HG03095 (cell line): Measurements from ENCODE around the gene PYGO1.
"Not testable (repeated sequence)": the region's sequence is repeated elsewhere in the genome, so short reads cannot be mapped to it uniquely, and the experiment has no call there.

ENCODE experiments used
- ATAC-seq: cut with Tn5 transposase; IDR thresholded peaks from one replicate; pipeline ENCODE4 v1.9.1; 2021; ENCODE audit warnings: moderate library complexity; ENCODE audit not compliant: unreplicated experiment

PYGO1 gene

DNA sequence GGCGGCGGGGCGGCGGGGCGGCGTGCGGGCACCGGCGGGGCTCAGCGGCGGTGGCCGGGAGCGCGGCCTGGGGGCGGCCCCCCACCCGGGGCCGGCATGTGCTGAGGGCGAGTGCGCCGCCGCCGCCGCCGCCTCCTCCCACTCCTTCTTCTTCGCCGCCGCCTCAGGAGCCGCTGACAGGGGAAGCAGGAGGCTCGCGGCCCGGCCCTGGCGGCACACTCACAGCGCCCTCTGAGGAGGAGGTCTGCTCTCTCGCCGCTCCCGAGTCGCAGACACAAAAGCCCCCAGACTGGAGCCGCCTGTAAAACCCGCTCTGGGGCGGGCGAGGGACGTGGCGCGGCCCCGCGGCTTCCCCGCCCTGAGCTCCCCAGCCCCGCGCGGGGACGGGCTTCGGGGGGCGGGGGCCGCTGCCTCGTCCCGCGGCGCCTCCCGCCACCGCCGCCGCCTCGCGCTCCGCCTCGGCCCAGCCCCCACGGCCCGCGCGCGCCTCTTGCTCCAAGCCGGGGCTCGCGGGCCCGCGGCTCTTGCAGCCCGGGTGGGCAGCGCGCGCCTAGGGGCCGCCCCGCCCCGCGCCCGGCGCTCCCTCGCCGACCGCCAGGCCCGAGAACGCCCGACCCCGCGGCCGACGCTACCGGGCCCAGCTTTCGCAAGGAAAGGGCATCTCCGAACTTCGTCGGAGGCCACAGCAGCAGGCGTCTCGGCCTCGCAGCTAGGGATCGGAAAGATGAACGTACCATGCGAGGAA lies at the start of gene PYGO1:
TSS of gene PYGO1 (minus strand) at position 276 of the 745 bp plus-strand sequence. CDS start 462 bp downstream, outside the sequence.
- ATAC-seq, result no peak

DNA sequence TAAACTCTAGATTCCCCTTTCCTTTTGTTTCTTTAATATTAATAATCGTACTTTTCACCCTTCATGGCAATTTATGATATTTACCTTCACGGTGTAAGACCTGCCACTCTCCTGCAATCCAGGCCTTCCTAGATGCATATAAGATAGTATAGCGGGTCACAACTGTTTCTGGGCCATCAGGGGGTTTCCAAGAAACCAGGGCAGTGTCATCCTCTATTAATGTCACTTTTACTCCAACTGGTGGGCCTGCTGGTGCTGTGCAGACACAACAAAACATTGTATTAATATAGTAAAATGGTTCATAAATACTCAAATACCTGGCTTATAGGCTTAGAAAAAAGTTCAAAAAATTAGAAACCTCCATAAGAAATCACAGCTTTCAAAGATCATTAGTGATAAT lies 48.9 kb upstream of the PYGO1 start:
- ATAC-seq, result no peak

GRCh38 chr15:55633731-55634130 lies 45.6 kb upstream of the PYGO1 start:
- no peak for ATAC-seq

GRCh38 chr15:55632434-55632833 lies 44.3 kb upstream of the PYGO1 start:
- no peak for ATAC-seq

GRCh38 chr15:55630858-55631257 lies 42.7 kb upstream of the PYGO1 start:
- no peak for ATAC-seq

DNA sequence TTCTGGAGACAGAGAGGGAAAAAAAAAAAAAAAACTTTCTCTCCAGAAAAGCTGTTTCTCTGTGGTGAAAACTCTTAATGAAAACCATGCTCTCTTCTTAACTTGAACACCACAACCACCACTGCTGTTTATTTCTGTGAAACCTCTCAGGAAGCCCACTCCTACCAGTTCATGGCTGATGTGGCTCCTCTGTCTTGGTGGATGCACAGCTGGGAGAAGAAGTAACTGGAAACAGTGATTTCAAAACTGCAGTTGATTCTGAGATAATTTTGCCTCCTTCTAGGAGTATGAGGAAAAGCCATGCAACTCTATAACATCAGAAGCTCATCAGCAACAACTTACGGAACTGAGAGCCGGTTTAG lies 40.2 kb upstream of the PYGO1 start:
- no peak for ATAC-seq

DNA sequence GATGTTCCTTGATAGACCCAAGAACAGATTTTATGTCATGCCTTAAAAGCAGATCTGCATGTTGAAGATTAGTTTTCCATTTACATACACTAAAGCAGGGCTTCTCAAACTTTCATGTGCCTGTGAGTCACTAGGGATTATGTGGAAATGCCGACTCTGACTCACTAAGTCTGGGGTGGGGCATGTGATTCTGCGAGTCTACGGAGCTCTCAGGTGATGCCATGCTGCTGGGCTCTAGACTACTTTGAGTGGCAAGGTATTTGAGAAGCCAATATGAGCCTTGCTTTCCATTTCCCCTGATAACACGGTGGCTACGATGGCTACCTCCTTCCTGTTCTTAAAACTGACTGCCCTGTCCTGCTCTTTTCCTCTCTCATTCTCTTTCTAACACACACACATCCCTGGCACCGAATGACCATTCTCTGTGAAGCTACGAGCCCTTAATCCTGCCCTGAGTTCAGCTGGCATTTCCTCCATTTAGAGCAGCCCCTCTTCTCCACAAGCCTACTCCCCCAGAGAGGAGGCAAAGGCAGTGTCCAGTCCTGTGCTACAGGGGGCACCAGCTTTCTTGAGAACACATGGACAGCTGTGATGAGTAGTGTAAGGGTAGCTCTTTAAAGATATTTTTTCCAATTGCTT lies 39.7 kb upstream of the PYGO1 start:
- ATAC-seq, result no peak

GRCh38 chr15:55619783-55620182 lies 31.6 kb upstream of the PYGO1 start:
- ATAC-seq, result no peak

GRCh38 chr15:55618387-55618786 lies 30.2 kb upstream of the PYGO1 start:
- no peak for ATAC-seq

DNA sequence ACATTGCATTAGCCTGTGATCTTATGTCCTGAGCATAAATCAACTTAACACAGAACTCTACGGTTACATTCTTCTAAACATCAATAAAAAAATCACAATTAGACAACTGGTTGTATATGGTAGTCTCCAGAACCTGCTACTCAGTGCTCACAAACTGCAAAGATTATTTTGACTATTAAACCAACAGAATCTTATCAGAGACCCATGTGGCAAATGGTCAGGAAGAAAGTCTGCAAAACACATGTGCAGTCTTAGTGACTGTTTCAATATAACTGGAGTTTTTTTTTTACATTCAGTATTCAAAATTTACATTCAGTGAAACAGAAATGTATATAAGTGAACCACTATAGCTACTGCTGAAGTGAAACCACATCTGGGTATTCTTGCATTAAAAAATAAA lies 27.3 kb upstream of the PYGO1 start:
- ATAC-seq, result no peak

GRCh38 chr15:55613727-55614126 lies 25.6 kb upstream of the PYGO1 start:
- ATAC-seq, result no peak

DNA sequence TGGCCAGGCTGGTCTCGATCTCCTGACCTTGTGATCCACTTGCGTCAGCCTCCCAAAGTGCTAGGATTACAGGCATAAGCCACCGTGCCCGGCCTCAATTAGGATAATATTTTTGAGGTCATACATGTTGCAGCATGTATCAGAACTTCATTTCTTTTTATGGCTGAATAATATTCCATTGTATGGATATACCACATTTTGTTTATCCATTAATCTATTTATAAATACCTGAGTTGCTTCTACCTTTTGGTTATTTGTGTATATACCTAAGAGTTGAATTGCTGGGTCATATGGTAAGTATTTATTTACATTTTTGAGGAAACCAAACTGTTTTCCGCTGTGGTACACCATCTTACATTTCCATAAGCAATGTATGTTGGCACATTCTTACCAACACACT lies 18.1 kb upstream of the PYGO1 start:
- ATAC-seq, result no peak

- ATAC-seq, result no peak
These were observed 13.2 kb upstream of the PYGO1 start for GRCh38 chr15:55601374-55601773.

- ATAC-seq, result no peak
These were observed 11.3 kb upstream of the PYGO1 start for GRCh38 chr15:55599439-55599838.

DNA sequence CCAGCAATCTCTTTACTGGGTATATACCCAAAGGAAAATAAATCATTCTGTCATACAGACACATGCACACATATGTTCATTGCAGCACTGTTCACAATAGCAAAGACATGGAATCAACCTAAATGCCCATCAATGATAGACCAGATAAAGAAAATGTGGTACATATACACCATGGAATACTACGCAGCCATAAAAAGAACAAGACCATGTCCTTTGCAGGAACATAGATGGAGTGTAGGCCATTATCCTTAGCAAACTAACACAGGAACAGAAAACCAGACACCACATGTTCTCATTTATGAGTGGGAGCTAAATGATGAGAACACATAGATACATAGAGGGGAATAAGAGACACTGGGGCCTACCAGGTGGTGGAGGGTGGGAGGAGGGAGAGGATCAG lies 4.9 kb upstream of the PYGO1 start:
- ATAC-seq, result not testable (repeated sequence)

DNA sequence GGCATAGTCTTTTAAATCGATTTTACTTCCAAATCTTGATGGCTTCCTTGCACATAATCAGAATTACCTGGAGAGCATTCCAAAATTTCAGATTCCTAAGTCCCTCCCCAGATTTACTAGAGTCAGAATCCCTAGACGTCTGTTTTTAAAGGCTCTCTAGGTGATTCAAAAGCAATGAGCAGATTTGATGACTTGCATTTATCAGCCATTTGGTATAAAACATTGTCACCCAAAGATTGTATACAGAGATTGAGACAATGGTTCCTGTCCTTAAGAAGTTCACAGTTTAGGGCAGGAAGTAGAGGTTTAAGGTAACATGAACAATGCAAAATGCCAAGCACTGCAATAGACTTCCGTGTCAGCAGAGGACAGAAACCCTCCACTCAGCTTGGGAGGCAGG lies 2.6 kb upstream of the PYGO1 start:
- ATAC-seq, result no peak

GRCh38 chr15:55589287-55589686 lies 1.1 kb upstream of the PYGO1 start:
- ATAC-seq, result no peak

DNA sequence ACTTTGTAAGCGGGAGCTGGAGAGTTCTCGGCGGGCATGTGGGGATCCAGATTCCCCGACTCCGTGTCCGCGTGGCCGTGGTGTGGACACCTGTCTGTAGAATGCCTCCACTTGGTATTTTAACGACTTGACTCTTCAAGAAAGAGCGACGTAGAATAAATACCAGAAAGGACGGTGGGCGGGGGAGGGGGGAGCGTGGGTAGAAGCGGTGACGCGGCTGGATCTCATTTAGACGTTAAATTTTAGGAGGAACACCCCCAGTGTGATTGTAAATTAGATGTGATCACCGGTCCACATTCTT lies 620 bp upstream of the PYGO1 start:
- no peak for ATAC-seq

DNA sequence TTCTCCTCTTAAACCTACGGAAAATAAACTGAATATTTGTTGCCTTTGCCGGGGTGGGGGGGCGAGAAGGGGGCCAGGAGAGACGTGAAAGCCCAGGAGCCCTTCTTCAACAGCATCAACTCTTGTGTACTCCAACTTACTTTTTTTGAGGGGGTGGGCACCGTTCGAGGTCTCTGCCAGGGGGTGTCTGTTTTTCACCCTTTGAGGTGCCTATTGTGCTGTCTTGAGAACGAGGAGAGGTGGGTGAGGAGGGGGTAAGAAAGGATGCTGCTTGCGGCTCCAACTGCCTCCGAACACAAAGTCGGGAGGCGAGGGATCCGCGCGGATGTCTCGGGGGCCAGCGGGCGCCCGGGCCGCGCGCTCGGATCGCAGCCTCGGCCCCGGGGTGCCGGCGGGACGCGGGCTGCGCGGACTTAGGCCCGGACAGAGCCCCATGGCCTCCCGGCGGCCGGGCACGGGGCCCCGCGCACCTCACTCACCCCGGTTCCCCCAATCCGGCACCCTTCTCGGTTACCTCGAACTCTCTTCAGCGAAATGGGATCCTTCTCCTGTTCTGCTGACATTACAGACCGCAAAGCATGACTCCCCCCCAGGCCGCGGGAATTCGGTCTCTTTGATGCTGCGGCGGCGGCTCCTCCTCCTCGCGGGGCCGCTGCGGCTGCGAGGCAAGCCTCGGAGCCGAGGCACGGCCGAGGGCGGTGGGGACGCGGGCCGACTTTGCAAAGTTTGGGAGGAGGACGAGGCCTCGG lies 650 bp downstream of the PYGO1 start:
- no peak for ATAC-seq

DNA sequence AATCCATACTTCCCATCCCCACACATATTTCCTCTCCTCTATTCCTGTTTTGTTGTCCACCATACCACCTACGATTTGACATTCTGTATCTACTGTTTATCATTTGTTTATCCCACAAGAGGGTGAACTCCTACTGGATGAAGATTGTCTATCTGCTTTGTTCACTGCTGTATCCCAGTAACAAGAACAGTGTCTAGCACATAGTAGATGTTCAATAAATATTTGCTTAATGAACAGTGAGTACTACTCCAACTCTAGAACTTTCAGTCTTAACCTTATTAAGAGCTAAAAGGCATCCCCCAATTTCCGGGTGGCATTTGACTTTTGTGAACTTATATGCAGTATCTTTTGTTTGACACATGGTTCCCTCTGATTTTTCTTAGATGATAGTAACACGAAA lies 1.3 kb downstream of the PYGO1 start:
- ATAC-seq, result no peak

GRCh38 chr15:55576943-55577342 lies 11.2 kb downstream of the PYGO1 start:
- no peak for ATAC-seq

DNA sequence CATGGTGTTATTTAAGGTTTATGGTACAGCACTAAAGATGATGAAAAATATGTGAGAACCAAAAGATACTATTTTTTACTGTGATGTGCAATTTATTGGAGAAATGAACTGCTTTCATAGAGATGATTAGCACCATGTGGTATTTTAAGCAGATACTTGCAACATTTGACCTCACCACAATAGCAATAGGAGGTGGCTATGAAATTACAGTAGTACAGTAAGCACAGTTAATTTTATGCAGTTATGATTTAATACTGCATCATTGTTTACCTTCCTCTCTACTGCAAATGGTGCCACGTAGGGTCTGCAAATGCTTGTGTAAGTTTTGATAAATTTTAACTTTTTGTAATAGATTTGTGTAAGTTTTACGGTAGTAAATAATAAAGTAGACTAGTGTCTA lies 14.0 kb downstream of the PYGO1 start:
- ATAC-seq, result no peak
